Heart left ventricle (tissue), 16 donors: ENCODE measurements around the gene FRMD4B. TPM values are rescaled to one million over a fixed set of nuclear protein-coding genes. Genes with fewer than 3 reads are reported as not detected.

ENCODE experiments used
- ATAC-seq, 4 donors: fragments of 200-7000 bp; cut with Tn5 transposase; one replicate each; pipeline ENCODE4 v1.9.1; 2020 to 2022; ENCODE audit warnings: moderate library complexity in 4 of 4, mild to moderate bottlenecking in 3 of 4, moderate number of reproducible peaks in 1 of 4
- DNase-seq, 5 donors: peaks; one replicate each; pipeline ENCODE4 v3.0.0-alpha.2; 2020
- H3K27ac ChIP-seq, 12 donors: fragments of 200-600 bp; sonication (generic) in 4 of 12; one replicate each; pipeline versions ENCODE4 v1.5.0 to v1.8.0; 2016 to 2022; ENCODE audit warnings: mild to moderate bottlenecking in 2 of 12
- H3K27me3 ChIP-seq, 9 donors: fragments of 200-600 bp; sonication (generic) in 2 of 9; one replicate each; pipeline versions ENCODE4 v1.5.1 to v1.8.0; 2016 to 2022; ENCODE audit warnings: mild to moderate bottlenecking in 3 of 9
- H3K36me3 ChIP-seq, 9 donors: fragments of 200-600 bp; sonication (generic) in 2 of 9; one replicate each; pipeline versions ENCODE4 v1.5.0 to v1.8.0; 2018 to 2022; ENCODE audit warnings: mild to moderate bottlenecking in 2 of 9
- H3K4me1 ChIP-seq, 12 donors: fragments of 200-600 bp; sonication (generic) in 4 of 12; one replicate each; pipeline versions ENCODE4 v1.5.0 to v1.8.0; 2016 to 2022; ENCODE audit warnings: mild to moderate bottlenecking in 3 of 12
- H3K4me3 ChIP-seq, 12 donors: fragments of 200-600 bp; sonication (generic) in 4 of 12; one replicate each; pipeline versions ENCODE4 v1.5.0 to v1.8.0; 2017 to 2022; ENCODE audit warnings: mild to moderate bottlenecking in 9 of 12, moderate library complexity in 4 of 12
- H3K9me3 ChIP-seq, 12 donors: fragments of 200-600 bp; sonication (generic) in 4 of 12; one replicate each; pipeline versions ENCODE4 v1.5.0 to v1.8.0; 2016 to 2022; ENCODE audit warnings: mild to moderate bottlenecking in 1 of 12
- CTCF ChIP-seq, 12 donors: fragments of 200-600 bp; sonication (generic) in 4 of 12; IDR thresholded peaks; one replicate each; pipeline versions ENCODE4 v1.5.0 to v1.8.0; 2018 to 2022; ENCODE audit warnings: antibody characterized with exemption in 12 of 12, mild to moderate bottlenecking in 5 of 12
- POLR2A ChIP-seq, 2 donors: fragments of 450-650 bp; IDR thresholded peaks; one replicate each; pipeline ENCODE4 v1.6.1; 2017; ENCODE audit warnings: antibody characterized with exemption in 2 of 2, mild to moderate bottlenecking in 2 of 2, moderate library complexity in 2 of 2
- WGBS, 4 donors: extraction: QIAGEN DNeasy Blood & Tissue Kit in 2 of 4; methylation state at CpG; one replicate each; pipeline versions ENCODE4 v1.1.5 to v1.1.7; 2013 to 2018; 5-methylcytosine and 5-hydroxymethylcytosine counted together
- intact Hi-C, 10 donors: fragments of 100-400 bp; cut with DNase I; formaldehyde crosslinking; loops; one replicate each; pipeline versions ENCODE4 v1.11.1 to v1.14.2; 2022
- polyA plus RNA-seq, 2 donors: library from polyadenylated mRNA; stranded (reverse); fragments of 200-250 nt; gene quantifications; one replicate each; pipeline ENCODE4 v1.2.3, GENCODE V29; 2013
- total RNA-seq, 9 donors: library from RNA; depleted of rRNA in 2 of 9; stranded (reverse); fragments of >200 nt in 2 of 9; fragmentation: NEBNext Ultra II Directional in 3 of 9; extraction: Animal tissue kit (Norgen Biotek cat#: 25700) in 3 of 9; gene quantifications; one replicate each; pipeline versions ENCODE4 v1.1.0 to v1.2.4, GENCODE V29; 2016 to 2023
- donor health status: ischemic (EF 13 %, LVEDD 7.1; RV severe dilation, severe dysfunction).
- donor health status: healthy with polysubstance abuse.
- donor health status: DM: no; HTN: yes; CAD: no.
- donor health status: DM: no; HTN: no; CAD: no.
- donor health status: ischemic (EF 25% LVEDD 6.9; RV normal size, moderate dysfunction).
- donor health status: ischemic (EF 25% LVEDD 5.7; RV mildly dilated, moderate dysfunction).
- donor health status: healthy.
- donor health status: DM: yes; HTN: yes; CAD: no.
- donor health status: ischemic (EF 35%, LVEDD 5.7; RV mildly dilated, moderate dysfunction).
- donor health status: nonischemic (EF 11% LVEDD 7.7; RV severe dilation, severe dysfunction).
- donor health status: DM: yes; HTN: yes; CAD: no.
- donor health status: PGD.
- donor health status: ischemic (EF 29% LVEDD 5.4; RV normal size, mild dysfunction).
- donor health status: nonischemic (EF 23%, LVEDD 6.1; RV moderate dilation, normal function).

FRMD4B gene
- total and polyA plus RNA-seq, 11 donors, result 3.4 to 42.8 (median 10.9) TPM

- Histone ChIP-seq H3K9me3 (peaks cover 0 to 6% (median 0%) of the 10 kb centered on the region in 12 donors), H3K36me3 (no peaks in the 10 kb centered on the region), H3K4me1 (peaks cover 0 to 39% (median 14%) of the 10 kb centered on the region in 12 donors), H3K27ac (peak overlapping the region in 3 of 12 donors; percentile 5 to 63 (median 8)), H3K4me3 (no peak overlapping the region), H3K27me3 (no peaks in the 10 kb centered on the region)
- intact Hi-C loops, result loop anchor here in 4 of 10 donors (10.0 kb wide), 2 partner anchors 55 to 65 kb away; no protein-coding TSS in a partner anchor
- ATAC-seq (peak in 1 of 4 donors; percentile 32), DNase-seq (no peak)
- TF ChIP-seq CTCF (IDR thresholded peaks at IDR 0.05) (no peak), POLR2A (IDR thresholded peaks at IDR 0.05) (no peak)
- WGBS, 4 donors, result 33 to 52% (median 36%) methylated on average over 4 of the region's 4 CpGs
Measured at GRCh38 chr3:69389520-69390248, 3.8 kb upstream of the FRMD4B start.

DNA sequence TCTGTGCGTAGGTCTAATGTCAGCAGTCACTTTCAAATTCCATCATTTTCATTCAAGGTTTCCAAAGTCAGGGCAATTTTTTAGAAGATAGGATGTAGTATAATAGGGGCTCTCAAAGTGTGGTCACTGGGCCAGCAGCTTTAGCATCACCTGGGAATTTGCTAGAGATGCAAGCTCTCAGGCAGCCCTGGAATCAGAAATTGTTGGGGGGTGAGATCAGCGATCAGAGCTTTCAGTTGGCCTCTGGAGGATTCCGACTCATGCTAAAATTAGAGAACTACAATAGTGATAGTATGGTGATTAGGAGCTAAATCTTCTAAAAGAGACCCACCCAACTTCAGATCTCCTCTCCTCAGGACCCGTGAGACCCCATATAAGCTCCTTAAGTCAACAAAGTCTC is 2.4 kb upstream of the FRMD4B start:
- DNase-seq (no peak), ATAC-seq (no peak)
- Histone ChIP-seq H3K9me3 (no peaks in the 10 kb centered on the region), H3K27me3 (no peaks in the 10 kb centered on the region), H3K4me1 (peaks cover 0 to 49% (median 17%) of the 10 kb centered on the region in 12 donors), H3K27ac (peak overlapping the region in 1 of 12 donors; percentile 23), H3K4me3 (no peak overlapping the region), H3K36me3 (no peaks in the 10 kb centered on the region)
- TF ChIP-seq CTCF (IDR thresholded peaks at IDR 0.05) (no peak), POLR2A (IDR thresholded peaks at IDR 0.05) (no peak)
- WGBS, 4 donors, result 34 to 53% (median 40%) methylated on average over 4 of the region's 4 CpGs
- intact Hi-C loops, result loop anchor here in 4 of 10 donors (10.0 kb wide), 2 partner anchors 53 to 63 kb away; no protein-coding TSS in a partner anchor

DNA sequence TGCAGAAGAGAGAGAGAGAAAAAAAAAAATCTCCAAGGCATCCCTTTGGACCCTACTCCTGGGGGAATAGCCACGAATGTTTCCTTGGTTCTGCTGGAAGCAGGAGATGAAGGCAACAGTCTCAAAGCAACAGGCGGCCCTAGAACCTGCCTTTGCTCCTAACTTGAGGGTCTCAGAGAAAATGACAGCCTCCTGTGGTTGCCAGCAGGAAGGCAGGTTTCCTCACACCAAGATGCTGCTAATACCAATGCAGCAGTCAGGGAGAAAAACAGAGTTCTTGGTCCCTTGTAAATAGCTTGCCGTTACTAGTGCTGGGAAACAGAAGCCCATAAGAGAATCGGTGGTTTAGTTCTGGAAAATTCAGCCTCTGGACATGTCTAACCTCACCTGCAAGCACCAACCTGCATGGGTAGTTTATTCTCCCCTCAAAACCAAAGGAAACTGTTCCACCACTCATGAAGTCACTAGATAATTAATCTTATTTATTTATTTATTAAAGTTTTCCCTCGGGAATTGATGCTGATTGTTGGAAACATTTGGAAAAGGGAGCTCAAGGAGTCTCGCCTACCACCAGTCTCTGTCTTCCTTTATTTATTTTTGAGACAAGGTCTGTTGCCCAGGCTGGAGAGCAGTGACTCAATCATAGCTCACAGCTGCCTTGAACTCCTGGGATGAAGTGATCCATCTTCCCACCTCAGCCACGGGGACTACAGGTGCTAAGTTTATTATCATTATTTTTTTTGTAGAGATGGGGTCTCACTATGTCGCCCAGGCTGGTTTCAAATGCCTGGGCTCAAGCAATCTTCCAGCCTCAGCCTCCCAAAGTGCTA is 883 bp upstream of the FRMD4B start:
- ATAC-seq, result no peak
- TF ChIP-seq POLR2A (IDR thresholded peaks at IDR 0.05), result no peak
- no peak for TF ChIP-seq CTCF (IDR thresholded peaks at IDR 0.05)
- peak overlapping the region in 10 of 12 donors; percentile 50 to 84 (median 72) for H3K4me3 ChIP-seq
- H3K9me3 ChIP-seq, result no peaks in the 10 kb centered on the region
- DNase-seq, result no peak
- 48 to 58% (median 53%) methylated on average over 8 of the region's 8 CpGs for WGBS, 4 donors
- peaks cover 0 to 49% (median 17%) of the 10 kb centered on the region in 12 donors for H3K4me1 ChIP-seq
- intact Hi-C loops, result loop anchor here in 4 of 10 donors (10.0 kb wide), 2 partner anchors 52 to 62 kb away; no protein-coding TSS in a partner anchor
- H3K36me3 ChIP-seq, result no peaks in the 10 kb centered on the region
- H3K27ac ChIP-seq, result peak overlapping the region in 8 of 12 donors; percentile 65 to 90 (median 82)
- no peaks in the 10 kb centered on the region for H3K27me3 ChIP-seq
